OCI-LY3 (cell line): Measurements from ENCODE around the gene MAPT.
"Not testable (repeated sequence)": the region's sequence is repeated elsewhere in the genome, so short reads cannot be mapped to it uniquely, and the experiment has no call there.

Experiments used
- H2AFZ ChIP-seq: fragments of 200-600, 300-600 bp; shearing (Covaris generic); 2 replicates; pipeline ENCODE4 v1.6.0; 2014; ENCODE audit warnings: antibody characterized with exemption, low read depth, low read length
- H3K27ac ChIP-seq: fragments of 200-600, 300-600 bp; sonication (generic); 2 replicates; pipeline ENCODE4 v1.5.1; 2014; ENCODE audit warnings: mild to moderate bottlenecking, low read length, moderate library complexity, mixed read lengths
- H3K27me3 ChIP-seq: fragments of 200-600, 300-600 bp; sonication (generic); 2 replicates; pipeline ENCODE4 v1.6.1; 2014; ENCODE audit warnings: low read depth, low read length, mixed read lengths
- H3K36me3 ChIP-seq: fragments of 200-600, 300-600 bp; sonication (generic); replicated peaks from 2 replicates; pipeline ENCODE3; 2014; ENCODE audit warnings: low read depth, low read length, mixed read lengths
- H3K4me1 ChIP-seq: fragments of 300-600, 200-600 bp; sonication (generic); 2 replicates; pipeline ENCODE4 v1.6.1; 2014; ENCODE audit warnings: low read length, mixed read lengths
- H3K4me2 ChIP-seq: fragments of 200-600, 300-600 bp; sonication (generic); 2 replicates; pipeline ENCODE4 v1.6.1; 2014; ENCODE audit warnings: low read length, mixed read lengths
- H3K4me3 ChIP-seq: fragments of 300-600, 200-600 bp; sonication (generic); 2 replicates; pipeline ENCODE4 v1.5.1; 2014; ENCODE audit warnings: antibody characterized with exemption, mild to moderate bottlenecking, low read length, moderate library complexity
- H3K79me2 ChIP-seq: fragments of 300-600, 200-600 bp; shearing (Covaris generic); 2 replicates; pipeline ENCODE4 v1.6.1; 2014; ENCODE audit warnings: mild to moderate bottlenecking, low read length, mixed read lengths
- H3K9ac ChIP-seq: fragments of 300-600, 200-600 bp; shearing (Covaris generic); 2 replicates; pipeline ENCODE4 v1.6.0; 2014; ENCODE audit warnings: mild to moderate bottlenecking, low read length, moderate library complexity
- H3K9me3 ChIP-seq: fragments of 200-600, 300-600 bp; shearing (Covaris generic); 2 replicates; pipeline ENCODE4 v1.6.1; 2014; ENCODE audit warnings: low read length, mixed read lengths; ENCODE audit not compliant: insufficient read depth
- H4K20me1 ChIP-seq: fragments of 200-600, 300-600 bp; sonication (generic); 2 replicates; pipeline ENCODE4 v1.6.1; 2016; ENCODE audit warnings: low read length, mixed read lengths; ENCODE audit not compliant: insufficient read depth
- CTCF ChIP-seq: fragments of 200-600, 300-600 bp; sonication (generic); IDR thresholded peaks from 2 replicates; pipeline ENCODE4 v1.5.1; 2014; ENCODE audit warnings: antibody characterized with exemption, low read length, low read depth
- EZH2phosphoT487 ChIP-seq: fragments of 200-600 bp; shearing (Covaris generic); IDR thresholded peaks from 2 replicates; pipeline ENCODE4 v1.6.1; 2018; ENCODE audit warnings: antibody characterized with exemption, mixed run types, low read depth

Gene MAPT

GRCh38 chr17:46003907-46004748, 109.8 kb downstream of the MAPT start:
- Histone ChIP-seq H3K4me3 (no peak overlapping the region), H3K9me3 (no peaks in the 10 kb centered on the region), H2AFZ (no peak overlapping the region), H3K4me1 (no peaks in the 10 kb centered on the region), H3K27ac (no peak overlapping the region), H3K79me2 (no peaks in the 10 kb centered on the region), H4K20me1 (no peaks in the 10 kb centered on the region), H3K36me3 (no peaks in the 10 kb centered on the region), H3K4me2 (no peak overlapping the region), H3K9ac (no peak overlapping the region), H3K27me3 (peaks cover 10% of the 10 kb centered on the region)
- TF ChIP-seq CTCF (no peak), EZH2phosphoT487 (no peak)

DNA sequence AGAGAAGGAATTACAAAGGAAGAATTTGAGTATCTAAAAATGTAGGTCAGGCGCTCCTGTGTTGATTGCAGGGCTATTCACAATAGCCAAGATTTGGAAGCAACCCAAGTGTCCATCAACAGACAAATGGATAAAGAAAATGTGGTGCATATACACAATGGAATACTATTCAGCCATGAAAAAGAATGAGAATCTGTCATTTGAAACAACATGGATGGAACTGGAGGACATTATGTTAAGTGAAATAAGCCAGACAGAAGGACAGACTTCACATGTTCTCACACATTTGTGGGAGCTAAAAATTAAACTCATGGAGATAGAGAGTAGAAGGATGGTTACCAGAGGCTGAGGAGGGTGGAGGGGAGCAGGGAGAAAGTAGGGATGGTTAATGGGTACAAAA, 111.7 kb downstream of the MAPT start:
- H3K4me3 ChIP-seq, H2AFZ ChIP-seq, H3K4me2 ChIP-seq, H3K27ac ChIP-seq, H3K4me1 ChIP-seq, H3K9me3 ChIP-seq, H3K79me2 ChIP-seq, H4K20me1 ChIP-seq, H3K9ac ChIP-seq, H3K36me3 ChIP-seq: not testable (repeated sequence)
- H3K27me3 ChIP-seq: peaks cover 20% of the 10 kb centered on the region

DNA sequence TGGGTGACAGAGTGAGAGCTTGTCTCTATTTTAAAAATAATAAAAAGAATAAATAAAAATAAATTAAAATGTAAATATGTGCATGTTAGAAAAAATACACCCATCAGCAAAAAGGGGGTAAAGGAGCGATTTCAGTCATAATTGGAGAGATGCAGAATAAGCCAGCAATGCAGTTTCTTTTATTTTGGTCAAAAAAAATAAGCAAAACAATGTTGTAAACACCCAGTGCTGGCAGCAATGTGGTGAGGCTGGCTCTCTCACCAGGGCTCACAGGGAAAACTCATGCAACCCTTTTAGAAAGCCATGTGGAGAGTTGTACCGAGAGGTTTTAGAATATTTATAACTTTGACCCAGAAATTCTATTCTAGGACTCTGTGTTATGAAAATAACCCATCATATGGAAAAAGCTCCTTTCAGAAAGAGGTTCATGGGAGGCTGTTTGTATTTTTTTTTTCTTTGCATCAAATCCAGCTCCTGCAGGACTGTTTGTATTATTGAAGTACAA, 113.2 kb downstream of the MAPT start:
- Histone ChIP-seq H2AFZ (no peak overlapping the region), H3K4me2 (no peak overlapping the region)
- TF ChIP-seq EZH2phosphoT487: no peak
- TF ChIP-seq CTCF: no peak

GRCh38 chr17:46008591-46008990, 114.2 kb downstream of the MAPT start:
- no peaks in the 10 kb centered on the region for H3K79me2 ChIP-seq
- H3K9me3 ChIP-seq: no peaks in the 10 kb centered on the region
- no peak overlapping the region for H3K4me3 ChIP-seq
- H4K20me1 ChIP-seq: no peaks in the 10 kb centered on the region
- H3K27ac ChIP-seq: no peak overlapping the region
- H3K4me1 ChIP-seq: no peaks in the 10 kb centered on the region
- no peak overlapping the region for H3K4me2 ChIP-seq
- no peak overlapping the region for H3K9ac ChIP-seq
- H2AFZ ChIP-seq: no peak overlapping the region
- H3K36me3 ChIP-seq: no peaks in the 10 kb centered on the region
- TF ChIP-seq EZH2phosphoT487 (no peak), CTCF (no peak)
- H3K27me3 ChIP-seq: peaks cover 20% of the 10 kb centered on the region

More for the DNA sequence above, 113.2 kb downstream of the MAPT start:
- Histone ChIP-seq H3K79me2 (no peaks in the 10 kb centered on the region), H4K20me1 (no peaks in the 10 kb centered on the region), H3K36me3 (no peaks in the 10 kb centered on the region), H3K4me3 (no peak overlapping the region), H3K27me3 (peaks cover 20% of the 10 kb centered on the region), H3K9me3 (no peaks in the 10 kb centered on the region), H3K9ac (no peak overlapping the region), H3K27ac (no peak overlapping the region), H3K4me1 (no peaks in the 10 kb centered on the region)
